BJ (cell line): ENCODE data around the gene ANKRD55. TPM values are rescaled to one million over a fixed set of nuclear protein-coding genes. Genes with fewer than 3 reads are reported as not detected.
"Not testable (repeated sequence)": the region's sequence is repeated elsewhere in the genome, so short reads cannot be mapped to it uniquely, and the experiment has no call there.

Experiments
- CTCF ChIA-PET: fragments of 350-600 bp; formaldehyde crosslinking; extraction: SDS; loops from one replicate; lab custom pipeline; 2021; ENCODE audit warnings: antibody characterized with exemption, inconsistent platforms; lab: Yijun Ruan, JAX
- POLR2A ChIA-PET: fragments of 300-600 bp; sonication (Branson Sonifier 250); formaldehyde crosslinking; extraction: SDS; loops from one replicate; lab custom pipeline; 2021; ENCODE audit warnings: antibody characterized with exemption; lab: Charles Lee
- DNase-seq: peaks from one replicate; pipeline ENCODE4 v3.0.0-alpha.2; 2011; ENCODE audit warnings: low read depth
- H3K27me3 ChIP-seq: 2 replicates; pipeline ENCODE4 v1.6.0; 2011; ENCODE audit warnings: low read length; ENCODE audit not compliant: control insufficient read depth, insufficient read depth
- H3K36me3 ChIP-seq: 2 replicates; pipeline ENCODE4 v1.5.1; 2011; ENCODE audit warnings: low read length; ENCODE audit not compliant: control insufficient read depth, insufficient read depth
- H3K4me3 ChIP-seq: 2 replicates; pipeline ENCODE4 v1.5.1; 2011; ENCODE audit warnings: low read depth, mild to moderate bottlenecking, control low read depth, low read length
- polyA plus RNA-seq: library from polyadenylated mRNA; depleted of rRNA; stranded (reverse); fragments of >200 nt; gene quantifications from 2 replicates; pipeline ENCODE4 v1.2.3, GENCODE V29; 2011
- TF ChIP-seq, protein P1 (sequence below): IDR thresholded peaks from 2 replicates; pipeline ENCODE4 v1.5.1; 2011; ENCODE audit warnings: low read depth, mild to moderate bottlenecking, control low read depth, inconsistent platforms, low read length, moderate library complexity; ENCODE audit not compliant: insufficient read depth

Gene ANKRD55
- polyA plus RNA-seq, 1 experiment: not detected

GRCh38 chr5:56232538-56232937 lies 592 bp downstream of the ANKRD55 start:
- Histone ChIP-seq H3K36me3 (no peaks in the 10 kb centered on the region), H3K27me3 (peaks cover 17% of the 10 kb centered on the region), H3K4me3 (no peak overlapping the region)
- POLR2A ChIA-PET: no interaction called here
- CTCF ChIA-PET: no interaction called here
- TF ChIP-seq, protein P1, sequence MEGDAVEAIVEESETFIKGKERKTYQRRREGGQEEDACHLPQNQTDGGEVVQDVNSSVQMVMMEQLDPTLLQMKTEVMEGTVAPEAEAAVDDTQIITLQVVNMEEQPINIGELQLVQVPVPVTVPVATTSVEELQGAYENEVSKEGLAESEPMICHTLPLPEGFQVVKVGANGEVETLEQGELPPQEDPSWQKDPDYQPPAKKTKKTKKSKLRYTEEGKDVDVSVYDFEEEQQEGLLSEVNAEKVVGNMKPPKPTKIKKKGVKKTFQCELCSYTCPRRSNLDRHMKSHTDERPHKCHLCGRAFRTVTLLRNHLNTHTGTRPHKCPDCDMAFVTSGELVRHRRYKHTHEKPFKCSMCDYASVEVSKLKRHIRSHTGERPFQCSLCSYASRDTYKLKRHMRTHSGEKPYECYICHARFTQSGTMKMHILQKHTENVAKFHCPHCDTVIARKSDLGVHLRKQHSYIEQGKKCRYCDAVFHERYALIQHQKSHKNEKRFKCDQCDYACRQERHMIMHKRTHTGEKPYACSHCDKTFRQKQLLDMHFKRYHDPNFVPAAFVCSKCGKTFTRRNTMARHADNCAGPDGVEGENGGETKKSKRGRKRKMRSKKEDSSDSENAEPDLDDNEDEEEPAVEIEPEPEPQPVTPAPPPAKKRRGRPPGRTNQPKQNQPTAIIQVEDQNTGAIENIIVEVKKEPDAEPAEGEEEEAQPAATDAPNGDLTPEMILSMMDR: no peak
- no peak for DNase-seq

DNA sequence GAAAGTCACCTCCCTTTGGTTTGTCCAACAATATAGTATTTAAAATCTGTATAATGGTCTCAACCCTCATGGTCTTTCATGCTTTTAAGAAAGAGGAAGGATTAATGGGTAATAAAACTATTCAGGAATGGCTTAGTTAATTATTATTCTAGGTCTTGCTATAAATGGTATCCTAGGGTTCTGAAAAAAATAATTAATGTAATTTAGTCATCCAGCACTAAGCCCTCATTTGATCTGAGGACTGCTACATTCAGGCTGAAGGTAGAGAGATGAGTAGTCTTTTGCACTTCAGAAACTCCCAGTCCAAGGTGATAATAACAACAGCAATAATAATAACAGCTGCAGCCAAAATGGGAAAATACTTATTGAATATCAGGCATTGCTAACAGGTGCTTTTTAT lies 2.6 kb downstream of the ANKRD55 start:
- TF ChIP-seq, protein P1: no peak
- no peaks in the 10 kb centered on the region for H3K36me3 ChIP-seq
- ChIA-PET POLR2A (no interaction called here), CTCF (interaction anchor here (1.4 kb wide), 1 partner anchor 33 kb away, joined by 4 read pairs; no protein-coding TSS in a partner anchor)
- H3K27me3 ChIP-seq: peaks cover 17% of the 10 kb centered on the region
- no peak for DNase-seq
- no peak overlapping the region for H3K4me3 ChIP-seq

DNA sequence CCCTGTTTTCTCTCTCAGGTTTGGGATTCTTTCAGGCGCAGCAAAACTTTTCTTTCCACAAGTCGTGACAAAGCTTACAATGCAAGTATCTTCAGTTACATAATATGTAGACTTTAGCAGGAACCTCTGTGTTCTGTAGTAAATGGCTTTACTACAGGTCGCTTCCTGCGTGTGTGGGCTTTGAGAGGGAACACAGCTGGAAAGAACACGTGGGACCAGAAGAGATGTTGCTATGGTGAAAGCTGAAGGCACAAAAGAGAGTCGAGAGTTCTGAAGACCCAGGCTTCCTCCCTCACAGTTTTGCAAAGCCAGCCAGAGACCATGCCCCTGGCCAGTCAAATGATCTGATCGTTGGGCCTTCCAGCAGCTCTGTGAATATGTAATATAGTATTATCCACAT lies 4.0 kb downstream of the ANKRD55 start:
- no peak overlapping the region for H3K4me3 ChIP-seq
- ChIA-PET CTCF (interaction anchor here (1.2 kb wide), 1 partner anchor 150 kb away, joined by 3 read pairs; no protein-coding TSS in a partner anchor), POLR2A (no interaction called here)
- no peaks in the 10 kb centered on the region for H3K36me3 ChIP-seq
- TF ChIP-seq, protein P1: no peak
- peaks cover 11% of the 10 kb centered on the region for H3K27me3 ChIP-seq
- no peak for DNase-seq

GRCh38 chr5:56228631-56229030 lies 4.5 kb downstream of the ANKRD55 start:
- CTCF ChIA-PET: interaction anchor here (1.2 kb wide), 1 partner anchor 150 kb away, joined by 3 read pairs; no protein-coding TSS in a partner anchor
- peaks cover 11% of the 10 kb centered on the region for H3K27me3 ChIP-seq
- H3K36me3 ChIP-seq: no peaks in the 10 kb centered on the region
- no peak overlapping the region for H3K4me3 ChIP-seq
- no peak for DNase-seq
- POLR2A ChIA-PET: no interaction called here
- TF ChIP-seq, protein P1: no peak

DNA sequence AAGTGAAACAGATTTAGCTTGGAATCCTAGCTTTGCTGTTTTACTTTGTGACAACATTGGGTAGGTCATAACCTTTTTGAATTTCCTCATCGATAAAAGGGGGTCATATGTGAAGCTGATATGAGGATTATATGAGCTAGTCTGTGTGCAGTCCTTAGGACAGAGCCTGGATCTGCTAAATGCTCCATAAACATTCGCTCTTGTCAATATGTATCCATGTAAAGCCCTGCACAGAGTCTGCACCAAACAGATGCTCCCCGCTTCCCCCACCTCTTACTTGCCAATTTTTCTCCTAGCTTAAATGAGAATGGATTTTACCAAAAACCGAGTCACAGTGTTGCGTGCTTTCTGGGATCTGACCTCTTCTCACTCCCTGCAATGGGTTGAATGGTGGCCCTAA lies 5.4 kb downstream of the ANKRD55 start:
- CTCF ChIA-PET: interaction anchor here (1.2 kb wide), 1 partner anchor 149 kb away, joined by 3 read pairs; no protein-coding TSS in a partner anchor
- POLR2A ChIA-PET: interaction anchor here (0.6 kb wide), 1 partner anchor 17 kb away, joined by 3 read pairs; no protein-coding TSS in a partner anchor

DNA sequence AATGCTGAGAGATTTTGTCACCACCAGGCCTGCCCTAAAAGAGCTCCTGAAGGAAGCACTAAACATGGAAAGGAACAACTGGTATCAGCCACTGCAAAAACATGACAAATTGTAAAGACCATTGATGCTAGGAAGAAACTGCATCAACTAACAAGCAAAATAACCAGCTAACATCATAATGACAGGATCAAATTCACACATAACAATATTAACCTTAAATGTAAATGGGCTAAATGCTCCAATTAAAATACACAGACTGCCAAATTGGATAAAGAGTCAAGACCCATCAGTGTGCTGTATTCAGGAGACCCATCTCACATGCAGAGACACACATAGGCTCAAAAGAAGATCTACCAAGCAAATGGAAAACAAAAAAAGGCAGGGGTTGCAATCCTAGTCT lies 9.8 kb downstream of the ANKRD55 start:
- CTCF ChIA-PET: interaction anchor here (0.6 kb wide), 1 partner anchor 1055 kb away, joined by 3 read pairs; no protein-coding TSS in a partner anchor

More for the DNA sequence above, 5.4 kb downstream of the ANKRD55 start:
- H3K4me3 ChIP-seq: no peak overlapping the region
- no peak for DNase-seq
- H3K27me3 ChIP-seq: peaks cover 6% of the 10 kb centered on the region
- TF ChIP-seq, protein P1: no peak
- no peaks in the 10 kb centered on the region for H3K36me3 ChIP-seq

GRCh38 chr5:56221601-56222000 lies 11.5 kb downstream of the ANKRD55 start:
- H3K27me3 ChIP-seq, H3K4me3 ChIP-seq, DNase-seq, POLR2A ChIA-PET, H3K36me3 ChIP-seq: not testable (repeated sequence)
- CTCF ChIA-PET: interaction anchor here (1.7 kb wide), 1 partner anchor 285 kb away, joined by 6 read pairs; no protein-coding TSS in a partner anchor

More for the DNA sequence above, 9.8 kb downstream of the ANKRD55 start:
- H3K36me3 ChIP-seq, H3K4me3 ChIP-seq, DNase-seq, H3K27me3 ChIP-seq, POLR2A ChIA-PET: not testable (repeated sequence)
